GM19463 (cell line): Measurements from ENCODE around the gene RASA3.
"Not testable (repeated sequence)": the region's sequence is repeated elsewhere in the genome, so short reads cannot be mapped to it uniquely, and the experiment has no call there.

Source experiments
- ATAC-seq: cut with Tn5 transposase; IDR thresholded peaks from one replicate; pipeline ENCODE4 v1.9.1; 2021; ENCODE audit warnings: mild to moderate bottlenecking, moderate library complexity; ENCODE audit not compliant: unreplicated experiment

Gene RASA3

DNA sequence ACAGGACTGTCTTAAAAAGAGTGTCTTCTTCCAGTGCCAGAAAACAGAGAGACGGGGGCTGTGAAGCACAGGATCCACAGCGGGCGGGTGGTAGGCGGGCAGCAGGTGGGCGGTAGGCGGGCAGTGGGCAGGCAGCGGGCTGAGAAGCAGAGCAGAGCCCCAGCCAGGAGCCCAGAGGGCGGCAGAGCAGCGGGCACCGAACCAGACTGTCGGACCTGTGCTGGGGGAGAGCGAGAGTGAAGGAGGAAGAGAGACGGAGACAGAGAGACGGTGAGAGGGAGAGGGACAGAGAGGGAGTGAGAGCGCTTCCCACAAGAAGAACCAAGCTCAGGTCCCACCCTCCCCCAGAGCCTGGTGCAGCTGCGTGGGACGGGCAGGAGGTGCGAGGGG, 30.3 kb downstream of the RASA3 start:
- ATAC-seq: no peak

DNA sequence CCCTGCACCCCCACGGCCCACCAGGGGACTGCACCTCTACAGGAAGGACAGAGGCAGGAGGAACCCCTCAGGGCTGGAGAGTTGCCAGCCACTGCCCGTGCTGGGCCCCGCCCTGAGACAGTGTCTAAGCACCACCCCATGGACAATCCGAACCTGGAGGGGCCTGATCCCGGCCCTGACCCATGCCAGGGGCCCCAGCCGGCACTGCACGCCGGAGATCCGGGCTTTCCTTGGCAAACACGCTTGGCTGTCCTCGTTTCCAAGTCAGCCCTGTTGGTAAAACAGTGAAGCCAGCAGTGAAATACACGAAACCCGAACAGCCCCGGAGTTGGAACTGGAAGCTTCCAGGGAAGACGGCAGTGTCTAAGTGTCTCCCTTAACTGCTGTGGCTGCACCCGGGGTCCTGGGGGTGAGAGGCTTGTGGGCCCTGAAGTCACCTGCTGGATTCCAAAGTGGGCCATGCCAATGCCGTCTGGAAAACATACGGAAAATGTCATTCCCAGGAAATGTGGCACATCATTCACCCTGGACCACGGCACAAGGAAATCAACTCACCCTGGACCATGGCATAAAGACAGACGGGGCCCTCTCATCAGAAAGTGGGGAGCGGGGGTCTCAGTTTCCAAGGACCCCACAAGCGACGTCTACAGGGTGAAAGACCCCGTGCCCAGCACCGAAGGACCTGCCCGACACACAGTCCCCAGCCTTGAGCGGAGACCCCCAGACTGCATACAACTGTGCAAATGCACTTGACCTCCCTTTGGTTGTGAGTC, 30.9 kb downstream of the RASA3 start:
- ATAC-seq: no peak

DNA sequence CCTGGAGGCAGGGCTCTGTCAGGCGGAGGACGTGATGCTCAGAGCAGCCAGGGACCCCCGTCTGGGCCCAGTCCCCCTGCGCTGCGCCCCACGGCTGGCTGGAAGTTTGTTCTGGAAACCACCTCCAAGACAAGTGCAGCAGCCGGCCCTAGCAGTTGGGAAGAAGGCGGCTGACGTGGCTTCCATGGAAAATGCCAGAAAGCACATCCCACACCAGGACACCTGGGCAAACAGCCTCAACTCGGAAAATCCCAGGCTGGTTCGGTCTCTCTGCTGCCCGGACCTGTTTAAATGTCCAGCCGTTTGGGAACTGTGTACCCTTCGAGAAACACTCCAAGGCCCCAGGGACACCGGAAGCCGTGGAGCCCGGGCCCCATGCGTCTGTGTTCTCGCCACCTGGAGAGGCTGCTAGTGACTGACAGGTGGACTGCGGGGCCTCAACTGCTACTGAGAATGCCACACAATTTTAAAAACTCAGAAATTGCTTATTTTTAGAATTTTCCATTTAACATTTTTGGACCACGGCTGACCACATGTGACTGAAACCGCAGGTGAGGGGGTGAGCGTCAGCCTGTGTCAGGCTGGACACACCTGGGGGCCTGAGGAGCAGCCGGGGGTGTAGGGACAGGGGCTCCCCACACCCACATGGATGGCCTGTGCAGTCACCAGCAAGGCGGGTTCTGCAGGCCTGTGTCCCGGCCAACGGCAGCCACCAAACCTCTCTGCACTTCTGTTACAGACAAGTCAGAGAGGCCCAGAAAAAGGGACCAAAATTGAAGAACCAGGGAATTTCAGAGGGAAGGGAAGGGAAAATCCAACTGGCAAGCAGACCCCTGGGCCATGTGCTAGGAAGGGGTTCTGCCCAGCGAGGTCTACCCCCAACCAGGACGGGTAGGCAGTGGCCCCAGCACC, 31.7 kb downstream of the RASA3 start:
- no peak for ATAC-seq

DNA sequence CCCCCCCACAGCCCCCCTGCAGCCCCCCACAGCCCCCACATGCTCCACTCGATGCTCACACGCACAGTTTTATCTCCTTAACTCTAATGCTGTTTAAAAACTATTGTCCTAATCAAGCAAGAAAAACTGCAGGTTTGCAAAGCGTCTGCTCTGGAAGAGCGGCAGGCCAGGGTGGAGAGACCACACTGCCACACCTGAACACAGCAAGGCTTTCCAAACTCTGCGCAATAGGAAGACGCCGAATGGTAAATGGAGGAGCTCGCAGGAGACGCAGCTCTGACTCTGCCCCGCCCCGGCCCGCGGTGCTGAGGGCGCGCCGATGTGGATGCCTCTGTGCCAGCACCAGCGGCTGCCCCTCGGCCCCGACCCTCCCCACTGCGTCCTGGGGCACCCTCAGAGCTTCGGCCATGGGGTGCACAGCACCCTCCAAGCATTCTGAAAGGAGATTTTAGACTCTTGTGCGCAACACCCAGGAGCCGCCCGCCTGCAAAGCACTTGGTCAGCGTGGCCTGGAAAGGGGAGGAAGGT, 32.4 kb downstream of the RASA3 start:
- no peak for ATAC-seq

DNA sequence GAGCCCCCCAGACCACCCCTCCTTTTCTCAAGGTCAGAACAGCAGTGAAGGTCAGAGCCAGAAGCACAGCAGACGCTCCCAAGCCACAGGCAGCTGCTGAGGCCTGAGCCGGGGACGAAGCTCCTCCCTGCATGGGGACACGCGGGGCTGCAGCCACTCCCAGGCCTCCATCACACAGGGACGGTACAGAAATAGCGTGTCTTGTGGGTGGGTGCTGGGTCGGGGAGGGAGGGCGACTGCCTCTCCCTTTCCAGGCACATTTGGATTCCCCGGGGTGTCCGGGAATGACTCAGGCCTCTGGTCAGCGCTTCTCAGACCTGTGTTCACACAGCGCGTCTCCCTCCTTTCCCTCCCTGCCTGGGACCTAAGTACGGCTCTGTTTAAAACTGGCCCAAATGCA, 33.2 kb downstream of the RASA3 start:
- no peak for ATAC-seq

DNA sequence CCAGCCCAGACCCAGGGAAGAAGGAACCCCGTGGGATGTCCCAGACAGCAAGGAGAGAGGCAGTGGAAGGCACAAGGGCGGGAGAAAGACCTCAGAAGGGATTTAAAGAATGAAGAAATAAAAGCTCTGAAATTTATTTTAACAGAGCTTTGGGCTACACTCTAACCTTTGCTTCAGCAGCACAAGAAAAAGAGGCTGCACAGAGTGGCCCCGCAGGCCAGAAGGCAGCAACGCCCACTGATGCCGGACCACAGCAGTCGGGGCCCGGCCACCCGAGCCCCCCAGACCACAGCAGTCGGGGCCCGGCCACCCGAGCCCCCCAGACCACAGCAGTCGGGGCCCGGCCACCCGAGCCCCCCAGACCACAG, 33.8 kb downstream of the RASA3 start:
- ATAC-seq: not testable (repeated sequence)

DNA sequence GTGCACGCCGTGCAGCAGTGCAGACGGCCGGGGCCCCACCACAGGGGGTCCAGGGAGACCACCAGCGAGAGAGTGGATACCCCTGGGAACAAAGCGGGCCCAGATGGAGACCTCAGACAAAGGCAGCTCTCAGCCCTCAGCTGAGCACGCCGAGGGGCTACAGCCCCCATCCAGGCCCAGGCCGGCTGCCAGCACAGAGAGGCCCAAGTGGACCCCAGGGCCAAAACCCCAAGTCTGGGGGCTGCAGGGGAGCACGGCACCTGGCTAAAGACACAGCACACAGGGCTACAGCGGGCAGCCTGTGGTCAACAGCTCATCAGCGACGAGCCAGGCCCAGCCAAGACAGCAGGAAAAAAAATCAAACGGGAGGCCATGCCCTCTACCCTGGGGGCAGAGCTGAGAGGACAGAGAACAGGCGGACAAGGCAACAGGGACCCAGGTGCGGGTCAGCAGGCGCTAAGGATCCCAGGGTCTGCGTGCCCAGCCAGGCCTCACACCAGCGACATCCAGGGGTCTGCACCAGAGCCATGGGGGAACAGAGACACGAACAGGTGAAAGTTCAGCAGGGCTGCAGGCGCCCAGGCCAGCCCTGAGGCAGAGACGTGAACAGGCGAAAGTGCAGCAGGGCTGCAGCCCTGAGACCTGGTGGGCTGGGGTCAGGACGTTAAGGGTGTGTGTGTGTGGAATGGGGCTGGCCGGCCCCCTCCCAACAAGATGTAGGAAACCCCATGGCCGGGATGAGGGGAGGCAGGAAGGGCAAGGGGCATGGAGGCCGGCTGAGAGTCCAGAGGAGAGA, 34.3 kb downstream of the RASA3 start:
- ATAC-seq: no peak

DNA sequence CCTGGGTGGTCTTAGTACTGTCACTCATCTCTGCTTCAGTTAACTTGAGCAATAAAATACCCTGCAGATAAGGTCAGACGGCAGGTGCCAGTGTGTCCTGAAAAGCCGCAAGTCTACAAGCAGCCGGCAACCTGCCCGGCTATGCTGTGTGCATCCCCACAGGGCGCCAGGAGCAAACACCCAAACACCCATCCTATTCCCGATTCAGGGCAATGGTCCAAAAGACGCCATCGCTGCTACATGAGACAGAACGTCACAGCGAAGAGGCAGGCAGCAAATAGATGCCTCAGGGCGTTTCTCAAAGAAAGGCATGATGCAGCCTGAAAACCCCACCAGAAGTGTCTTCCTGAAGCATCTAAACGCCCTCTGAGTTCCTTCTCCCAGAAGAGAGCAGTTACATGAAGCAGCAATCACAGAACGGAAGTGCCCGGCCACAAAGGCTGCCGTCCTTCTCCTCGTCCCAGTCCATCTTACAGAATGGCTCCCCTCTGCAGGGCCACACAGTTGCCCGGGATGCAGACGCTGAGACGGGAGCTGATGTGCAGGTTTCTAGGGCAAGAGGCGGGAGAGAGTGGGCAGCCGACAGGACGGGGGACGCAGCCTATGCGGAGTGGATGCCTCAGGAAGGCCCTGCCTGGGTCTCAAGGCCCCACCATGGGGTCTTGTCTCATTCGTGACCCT, 35.1 kb downstream of the RASA3 start:
- no peak for ATAC-seq

DNA sequence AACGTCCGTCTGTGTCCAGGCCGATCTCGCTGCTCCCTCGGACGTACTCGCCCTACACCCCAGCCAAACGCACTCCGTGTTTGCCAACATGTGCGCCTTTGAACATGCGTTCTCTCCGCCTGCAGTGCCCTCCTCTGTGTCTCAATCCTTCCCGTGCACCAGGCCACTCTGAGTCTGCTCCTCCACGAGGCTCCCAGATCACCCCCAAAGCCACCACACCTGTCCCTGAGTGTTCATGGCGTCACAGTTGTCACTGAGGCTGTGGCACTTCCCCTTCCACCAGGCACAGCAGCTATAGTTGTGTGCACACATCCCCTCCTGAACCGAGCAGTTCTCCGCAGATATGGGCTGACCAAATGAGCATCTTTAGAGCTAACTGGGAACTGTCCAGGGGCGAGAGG, 35.6 kb downstream of the RASA3 start:
- no peak for ATAC-seq

DNA sequence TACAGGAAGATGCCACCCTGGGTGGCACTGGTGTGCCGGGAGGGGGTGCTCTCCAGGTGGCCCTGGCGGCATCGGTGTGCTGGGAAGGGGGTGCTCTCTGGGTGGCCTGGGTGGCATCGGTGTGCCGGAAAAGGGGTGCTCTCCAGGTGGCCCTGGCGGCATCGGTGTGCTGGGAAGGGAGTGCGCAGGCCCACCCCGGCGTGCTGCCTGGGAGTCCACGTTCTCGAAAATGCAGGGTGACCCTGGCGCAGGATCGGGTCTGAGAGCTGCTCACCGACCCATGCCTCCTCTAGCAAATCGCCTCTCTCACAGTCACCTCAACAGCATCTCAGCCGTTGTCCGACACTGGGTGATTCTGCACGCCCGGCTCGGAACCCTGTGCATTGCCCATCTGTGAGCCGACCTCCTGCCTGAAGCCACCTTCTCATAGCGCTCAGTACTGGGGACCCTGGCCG, 36.4 kb downstream of the RASA3 start:
- ATAC-seq: no peak

DNA sequence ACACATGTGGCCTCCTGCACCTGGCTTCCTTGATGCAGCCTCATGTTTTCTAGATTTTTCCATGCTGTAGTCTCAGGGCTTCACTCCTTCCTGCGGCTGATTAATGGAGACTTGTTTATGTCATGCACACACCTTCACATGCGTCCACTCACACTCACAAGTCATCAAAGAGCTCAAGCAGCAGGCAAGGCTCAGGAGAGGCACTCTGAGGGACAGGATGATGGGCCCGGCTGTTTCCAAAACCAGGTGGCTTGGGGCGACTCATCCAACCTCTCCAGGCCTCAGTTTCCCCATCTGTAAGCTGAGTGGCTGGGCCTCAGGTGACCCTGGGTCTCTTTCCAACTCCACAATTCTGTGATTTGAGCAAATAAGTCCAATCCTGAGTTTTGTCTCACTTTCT, 36.9 kb downstream of the RASA3 start:
- no peak for ATAC-seq

DNA sequence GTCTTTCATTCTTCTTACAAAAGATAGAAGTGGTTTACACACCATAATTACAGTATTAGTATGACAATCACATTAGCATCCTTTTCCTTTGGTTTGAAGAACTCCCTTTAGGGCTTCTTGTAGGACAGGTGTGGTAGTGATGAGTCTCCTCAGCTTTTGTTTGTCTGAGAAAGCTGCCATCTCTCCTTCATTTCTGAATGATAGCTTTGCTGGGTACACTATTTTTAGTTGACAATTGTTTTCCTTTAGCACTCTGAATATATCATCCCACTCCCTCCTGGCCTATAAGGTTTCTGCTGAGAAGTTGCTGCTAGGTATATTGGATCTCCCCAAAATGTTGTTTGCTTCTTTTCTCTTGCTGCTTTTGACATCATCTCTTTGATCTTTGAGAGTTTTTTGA, 39.3 kb downstream of the RASA3 start:
- no peak for ATAC-seq

DNA sequence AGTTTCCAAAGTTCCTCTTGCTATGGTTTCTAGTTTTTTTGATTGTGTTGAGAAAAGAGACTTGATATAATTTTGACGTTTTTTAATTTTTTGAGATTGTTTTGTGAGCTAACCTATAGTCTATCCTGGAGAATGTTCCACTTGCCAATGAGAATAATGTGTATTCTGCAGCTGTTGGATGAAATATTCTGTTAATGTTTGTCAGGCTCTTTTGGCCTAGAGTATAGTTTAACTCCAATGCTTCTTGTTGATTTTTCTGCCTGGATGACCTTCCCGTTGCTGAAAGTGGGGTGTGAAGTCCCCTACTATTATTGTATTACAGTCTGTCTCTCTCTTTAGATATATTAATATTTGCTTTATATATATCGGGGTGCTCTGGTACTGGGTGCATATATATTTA, 40.0 kb downstream of the RASA3 start:
- ATAC-seq: no peak

DNA sequence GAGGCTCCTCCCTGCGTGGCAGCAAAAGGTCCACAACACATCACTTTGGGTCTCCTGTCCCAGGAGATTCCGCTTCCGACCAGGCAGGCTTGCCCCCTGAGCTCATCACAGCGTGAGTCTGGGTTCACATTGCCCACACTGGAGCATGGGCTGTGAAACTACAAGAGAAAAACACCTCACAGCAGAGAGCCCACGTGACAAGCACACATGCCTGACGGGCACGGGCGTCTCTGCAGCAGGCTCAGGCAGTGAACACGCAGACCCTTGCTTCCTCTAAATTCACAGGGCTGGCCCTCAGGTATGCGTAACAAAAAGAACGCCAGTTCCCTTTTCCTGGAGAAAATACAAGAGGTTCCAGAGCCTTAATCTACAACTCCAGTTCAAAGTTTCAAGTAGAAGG, 41.9 kb downstream of the RASA3 start:
- no peak for ATAC-seq

DNA sequence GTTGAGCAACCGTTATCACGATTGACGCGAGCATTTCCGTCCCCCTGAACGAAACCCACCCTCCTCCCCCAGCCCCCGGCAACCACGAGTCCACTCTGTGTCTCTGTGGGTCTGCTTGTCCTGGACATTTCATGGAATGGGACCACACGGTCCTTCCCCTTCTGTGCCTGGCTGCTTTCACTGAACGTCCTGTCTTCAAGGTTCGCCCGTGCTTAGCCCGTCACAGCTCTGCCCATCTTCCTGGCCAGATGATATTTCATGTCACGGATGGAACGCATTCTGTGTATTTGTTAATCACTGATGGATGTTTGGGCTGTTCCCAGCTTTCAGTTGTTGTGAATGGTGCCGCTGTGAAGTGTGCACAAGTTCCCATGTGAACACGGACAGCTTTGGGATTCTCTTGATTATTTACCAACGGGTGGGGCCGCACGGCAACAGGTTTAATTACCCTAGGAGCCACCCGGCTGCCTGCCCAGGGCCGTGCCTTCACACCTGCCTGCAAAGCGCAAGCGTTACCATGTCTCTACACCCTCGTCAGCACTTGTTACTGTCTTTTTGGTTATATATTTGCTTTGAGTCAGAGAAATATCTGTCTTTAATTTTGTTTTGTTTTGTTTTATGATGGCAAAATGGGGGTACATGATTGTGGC, 42.5 kb downstream of the RASA3 start:
- ATAC-seq: no peak

DNA sequence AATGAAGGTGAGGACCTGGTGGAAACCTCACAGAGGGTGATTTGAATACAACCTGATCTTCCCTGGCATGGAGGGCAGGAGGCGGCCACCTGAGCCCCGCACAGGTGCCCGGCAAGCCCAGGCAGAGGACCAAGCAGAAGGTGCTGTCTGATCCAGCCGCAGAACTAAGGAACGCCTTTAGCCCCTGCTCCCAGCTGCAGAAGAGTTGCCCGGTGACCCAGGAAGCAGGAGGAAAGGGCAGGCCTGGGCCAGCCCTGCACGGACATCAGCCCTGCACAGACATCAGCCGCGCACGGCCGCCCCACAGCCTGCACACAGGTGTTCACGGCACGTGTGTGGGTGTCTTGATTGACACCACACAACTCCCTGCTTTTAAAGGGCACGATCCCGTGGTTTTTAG, 43.1 kb downstream of the RASA3 start:
- ATAC-seq: no peak

DNA sequence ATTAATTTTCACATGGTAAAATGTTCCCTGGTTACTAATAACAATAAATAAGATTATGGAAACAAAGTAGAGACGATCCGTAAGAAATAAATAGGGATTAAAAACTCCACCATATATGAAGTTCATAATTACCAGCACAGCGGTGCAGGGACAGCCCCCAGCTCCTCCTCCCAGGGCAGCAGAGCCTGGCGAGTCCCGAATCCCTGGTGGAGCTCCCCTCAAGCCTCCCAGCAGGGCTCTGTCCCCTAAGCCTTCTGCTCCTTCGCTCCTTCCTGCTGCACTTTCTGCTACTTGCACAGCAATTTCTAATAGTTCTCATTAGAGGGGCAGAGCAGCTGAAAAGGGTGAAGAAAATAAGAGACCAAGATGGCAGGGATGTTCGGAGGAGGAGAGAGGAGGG, 43.6 kb downstream of the RASA3 start:
- no peak for ATAC-seq

DNA sequence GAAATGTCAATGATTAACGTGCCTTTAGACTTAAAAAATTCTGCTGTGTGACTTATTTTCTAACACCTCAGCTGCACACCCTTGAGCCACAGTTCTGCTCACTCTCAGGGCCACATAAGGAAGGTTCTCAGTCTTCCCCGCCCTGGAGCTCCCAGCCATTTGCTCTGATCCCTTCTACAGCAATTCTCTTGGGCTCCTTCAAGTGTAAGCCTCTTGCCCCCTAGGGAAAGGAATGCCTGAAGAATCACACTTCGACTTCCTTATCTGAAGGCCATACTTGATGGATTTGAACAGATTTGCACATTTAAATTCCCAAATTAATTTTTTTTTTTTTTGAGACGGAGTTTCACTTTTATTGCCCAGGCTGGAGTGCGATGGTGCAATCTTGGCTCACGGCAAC, 44.2 kb downstream of the RASA3 start:
- ATAC-seq: no peak

DNA sequence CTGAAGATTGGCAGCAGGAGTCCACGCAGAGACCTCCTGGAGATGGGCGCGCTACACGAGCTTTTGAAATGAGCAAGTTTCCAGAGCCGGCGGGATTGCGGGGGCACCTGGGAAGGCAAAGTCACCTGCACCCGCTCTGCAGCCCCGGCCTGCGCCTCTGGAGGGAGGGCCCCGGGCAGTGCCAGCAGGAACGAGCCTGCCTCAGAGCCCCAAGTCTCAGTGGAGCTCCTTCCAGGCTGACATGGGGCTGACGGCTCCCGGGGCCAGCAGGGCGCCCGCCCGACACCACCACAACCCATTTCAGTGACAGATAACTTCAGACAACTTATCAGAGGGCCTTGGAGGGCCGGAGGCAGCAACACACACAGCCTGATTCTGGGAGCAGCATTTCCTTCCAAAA, 45.0 kb downstream of the RASA3 start:
- no peak for ATAC-seq
